NB4 (cell line): ENCODE results near the gene OPCML.

Experiments used
- DNase-seq: peaks from one replicate; pipeline ENCODE4 v3.0.0; 2010; ENCODE audit warnings: low read depth
- H3K4me3 ChIP-seq: one replicate; pipeline ENCODE4 v1.5.1; 2011; ENCODE audit warnings: mild to moderate bottlenecking, low read depth, low read length, moderate library complexity
- MYC ChIP-seq: IDR thresholded peaks from 2 replicates; pipeline ENCODE4 v1.6.1; 2011; ENCODE audit warnings: low read depth, low read length
- POLR2A ChIP-seq: IDR thresholded peaks from 2 replicates; pipeline ENCODE4 v1.6.1; 2011; ENCODE audit warnings: mild to moderate bottlenecking; ENCODE audit not compliant: insufficient read length; ENCODE audit errors: extremely low read depth
- TF ChIP-seq, protein P1 (sequence below): IDR thresholded peaks from 2 replicates; pipeline ENCODE4 v1.6.1; 2011; ENCODE audit warnings: low read depth, low read length
- TF ChIP-seq, protein P2 (sequence below): IDR thresholded peaks from one replicate; pipeline ENCODE4 v1.5.1; 2012; ENCODE audit warnings: low read depth, low read length

OPCML gene

DNA sequence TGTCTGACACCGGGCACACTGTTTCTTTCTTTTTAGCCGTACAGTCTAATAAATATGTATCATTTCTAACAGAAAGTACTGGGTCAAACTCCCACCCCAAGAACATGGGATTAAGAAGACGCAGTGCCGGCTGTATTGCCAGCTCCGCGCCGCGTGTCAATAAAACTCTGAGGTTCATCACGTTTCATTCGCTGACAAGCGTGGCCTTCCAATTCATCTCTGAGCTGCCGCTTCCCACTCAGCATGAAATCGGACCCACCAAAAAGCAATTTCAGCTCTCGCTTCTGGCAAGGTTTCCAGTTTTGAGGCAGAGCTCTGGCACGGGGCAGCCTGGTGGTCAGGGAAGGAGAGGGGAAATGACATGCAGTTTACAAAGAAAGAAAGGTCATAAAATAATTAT, 819.8 kb downstream of the OPCML start:
- DNase-seq, result no peak
- TF ChIP-seq MYC (no peak), POLR2A (no peak)
- TF ChIP-seq, protein P1, sequence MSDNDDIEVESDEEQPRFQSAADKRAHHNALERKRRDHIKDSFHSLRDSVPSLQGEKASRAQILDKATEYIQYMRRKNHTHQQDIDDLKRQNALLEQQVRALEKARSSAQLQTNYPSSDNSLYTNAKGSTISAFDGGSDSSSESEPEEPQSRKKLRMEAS, result no peak
- TF ChIP-seq, protein P2, sequence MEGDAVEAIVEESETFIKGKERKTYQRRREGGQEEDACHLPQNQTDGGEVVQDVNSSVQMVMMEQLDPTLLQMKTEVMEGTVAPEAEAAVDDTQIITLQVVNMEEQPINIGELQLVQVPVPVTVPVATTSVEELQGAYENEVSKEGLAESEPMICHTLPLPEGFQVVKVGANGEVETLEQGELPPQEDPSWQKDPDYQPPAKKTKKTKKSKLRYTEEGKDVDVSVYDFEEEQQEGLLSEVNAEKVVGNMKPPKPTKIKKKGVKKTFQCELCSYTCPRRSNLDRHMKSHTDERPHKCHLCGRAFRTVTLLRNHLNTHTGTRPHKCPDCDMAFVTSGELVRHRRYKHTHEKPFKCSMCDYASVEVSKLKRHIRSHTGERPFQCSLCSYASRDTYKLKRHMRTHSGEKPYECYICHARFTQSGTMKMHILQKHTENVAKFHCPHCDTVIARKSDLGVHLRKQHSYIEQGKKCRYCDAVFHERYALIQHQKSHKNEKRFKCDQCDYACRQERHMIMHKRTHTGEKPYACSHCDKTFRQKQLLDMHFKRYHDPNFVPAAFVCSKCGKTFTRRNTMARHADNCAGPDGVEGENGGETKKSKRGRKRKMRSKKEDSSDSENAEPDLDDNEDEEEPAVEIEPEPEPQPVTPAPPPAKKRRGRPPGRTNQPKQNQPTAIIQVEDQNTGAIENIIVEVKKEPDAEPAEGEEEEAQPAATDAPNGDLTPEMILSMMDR, result no peak
- H3K4me3 ChIP-seq, result no peak overlapping the region

DNA sequence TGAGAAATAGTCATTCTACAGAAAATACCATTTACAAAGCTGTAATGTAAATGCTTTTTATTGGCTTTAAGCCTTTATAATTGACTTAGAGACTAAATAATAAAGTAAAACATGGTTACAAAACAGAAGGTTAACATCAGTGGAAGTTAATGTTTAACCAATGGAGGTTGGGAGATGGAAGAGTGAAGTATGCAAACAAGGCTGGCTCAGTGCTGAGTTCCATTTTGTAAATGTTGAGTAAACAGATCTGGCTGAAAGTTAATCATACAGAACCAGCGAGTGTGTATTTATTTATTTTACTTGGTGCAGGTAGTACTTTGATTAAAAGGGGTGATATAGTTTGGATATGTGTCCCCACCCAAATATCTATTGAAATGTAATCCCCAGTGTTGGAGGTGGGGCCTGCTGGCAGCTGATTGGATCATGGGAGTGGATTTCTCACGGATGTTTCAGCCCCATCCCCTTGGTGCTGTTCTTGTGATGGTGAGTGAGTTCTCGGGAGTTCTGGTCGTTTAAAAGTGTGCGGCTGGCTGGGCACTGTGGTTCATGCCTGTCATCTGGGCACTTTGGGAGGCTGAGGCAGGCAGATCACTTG, 827.4 kb downstream of the OPCML start:
- TF ChIP-seq POLR2A (no peak), MYC (no peak)
- TF ChIP-seq, protein P2, result no peak
- TF ChIP-seq, protein P1, result no peak
- no peak for DNase-seq

DNA sequence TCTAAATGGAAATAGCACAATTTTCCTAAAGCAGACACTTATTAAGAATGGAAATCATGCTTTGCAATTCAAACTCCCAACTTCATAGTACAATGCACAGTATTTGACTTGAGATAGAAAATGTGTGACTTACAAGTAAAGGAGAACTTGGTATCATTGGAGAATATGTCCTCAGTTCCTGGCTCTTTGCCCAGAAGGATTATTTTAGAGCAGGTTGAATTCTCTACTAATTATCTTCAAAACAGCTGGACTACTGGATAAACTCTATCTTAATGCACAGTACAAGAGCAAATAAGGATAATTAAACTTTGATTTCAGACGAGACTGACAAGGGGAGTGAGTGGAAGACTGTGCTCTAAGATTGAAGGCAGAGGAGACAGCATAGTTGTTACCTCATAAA, 839.4 kb downstream of the OPCML start:
- TF ChIP-seq POLR2A, result no peak
- no peak for TF ChIP-seq MYC
- TF ChIP-seq, protein P1, result no peak
- TF ChIP-seq, protein P2, result no peak
- no peak for DNase-seq
- no peak overlapping the region for H3K4me3 ChIP-seq

More for the DNA sequence above, 827.4 kb downstream of the OPCML start:
- H3K4me3 ChIP-seq, result no peak overlapping the region

DNA sequence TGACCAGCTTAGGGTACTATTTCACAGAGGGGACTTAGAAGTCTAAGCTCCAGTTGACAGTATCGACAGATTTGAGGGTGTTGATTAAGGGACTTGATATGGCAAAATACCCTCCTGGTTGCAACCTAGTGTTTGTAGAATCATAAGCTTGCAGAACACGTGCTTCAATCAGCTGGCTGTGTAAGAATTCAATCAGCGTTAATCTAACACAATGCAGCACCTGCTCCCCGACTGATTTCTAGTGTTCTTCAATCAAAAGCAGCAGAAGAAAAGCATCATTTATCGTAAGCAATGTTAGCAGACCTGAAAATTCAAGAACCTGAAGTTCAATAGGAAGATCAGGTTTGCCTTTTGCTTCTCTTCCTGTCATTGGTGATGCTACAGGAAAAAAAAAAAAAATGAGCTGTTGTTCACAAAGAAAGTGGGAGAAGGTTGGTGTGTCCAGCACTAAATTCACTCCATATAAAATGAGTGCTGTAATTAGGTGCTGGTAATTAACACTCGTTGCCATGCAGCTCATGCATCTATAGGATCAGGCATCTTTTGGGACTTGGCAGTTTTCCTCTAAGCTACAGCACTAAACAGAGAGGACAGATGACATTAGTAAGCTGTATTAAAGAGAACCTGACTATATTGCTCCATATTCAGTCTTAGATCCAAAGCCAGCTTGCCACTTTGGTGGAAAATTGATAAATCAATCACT, 840.3 kb downstream of the OPCML start:
- DNase-seq, result no peak
- H3K4me3 ChIP-seq, result no peak overlapping the region
- no peak for TF ChIP-seq POLR2A
- TF ChIP-seq, protein P1, result no peak
- TF ChIP-seq, protein P2, result no peak
- TF ChIP-seq MYC, result no peak

DNA sequence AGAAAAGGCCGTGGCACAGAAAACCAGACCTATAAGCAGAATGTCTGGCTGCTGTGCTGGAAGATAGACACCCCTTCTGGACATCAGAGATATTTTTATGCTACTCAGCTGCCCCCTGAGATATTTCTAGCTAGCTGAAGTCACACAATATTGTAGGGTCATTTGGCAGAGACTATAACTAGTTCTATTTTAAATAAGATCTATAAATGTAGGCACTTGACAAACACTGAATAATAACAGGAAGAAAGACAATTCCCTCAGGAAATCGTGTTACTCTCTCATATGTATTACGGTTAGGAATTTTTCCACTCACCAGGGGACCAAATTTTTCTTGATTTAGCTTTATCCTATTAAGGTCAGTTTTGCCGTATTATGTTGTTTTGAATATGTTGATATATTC, 845.4 kb downstream of the OPCML start:
- TF ChIP-seq, protein P2, result no peak
- TF ChIP-seq MYC (no peak), POLR2A (no peak)
- TF ChIP-seq, protein P1, result no peak
- no peak overlapping the region for H3K4me3 ChIP-seq
- no peak for DNase-seq
